ENCODE measurements around the gene GRIN2D. TPM values are rescaled to one million over a fixed set of nuclear protein-coding genes. Genes with fewer than 3 reads are reported as not detected.
"Not testable (repeated sequence)": the region's sequence is repeated elsewhere in the genome, so short reads cannot be mapped to it uniquely, and the experiment has no call there.

Gene GRIN2D
- total RNA-seq, 2 donors from 2014 or later, result 0.35 to 0.49 TPM

GRCh38 chr19:48371367-48371766 lies 22.1 kb upstream of the GRIN2D start:
- no peak for TF ChIP-seq CTCF (IDR thresholded peaks at IDR 0.05)
- DNase-seq, result no peak
- intact Hi-C loops (cut with DNase I), result loop anchor here (10.0 kb wide), 1 partner anchor 307 kb away; no protein-coding TSS in a partner anchor
- H3K9ac ChIP-seq (ENCODE audit: low read depth in 2 of 2, low read length in 2 of 2), result no peak overlapping the region
- peaks cover 3% of the 10 kb centered on the region for H3K4me1 ChIP-seq
- H3K27ac ChIP-seq, result no peak overlapping the region
- no peaks in the 10 kb centered on the region for H3K36me3 ChIP-seq
- no peaks in the 10 kb centered on the region for H3K27me3 ChIP-seq
- H3K4me3 ChIP-seq, result no peak overlapping the region
- no peaks in the 10 kb centered on the region for H3K9me3 ChIP-seq

- not testable (repeated sequence) for H3K4me3 ChIP-seq; H3K27me3 ChIP-seq; H3K27ac ChIP-seq; H3K36me3 ChIP-seq; H3K9ac ChIP-seq (ENCODE audit: low read depth in 2 of 2, low read length in 2 of 2); H3K4me1 ChIP-seq; H3K9me3 ChIP-seq; DNase-seq
- intact Hi-C loops (cut with DNase I), result loop anchor here (10.0 kb wide), 1 partner anchor 307 kb away; no protein-coding TSS in a partner anchor
Observed at GRCh38 chr19:48371771-48372170, 21.7 kb upstream of the GRIN2D start.

GRCh38 chr19:48372904-48373303 lies 20.6 kb upstream of the GRIN2D start:
- Histone ChIP-seq H3K9me3 (no peaks in the 10 kb centered on the region), H3K27me3 (no peaks in the 10 kb centered on the region), H3K9ac (ENCODE audit: low read depth in 2 of 2, low read length in 2 of 2) (no peak overlapping the region), H3K4me3 (no peak overlapping the region), H3K36me3 (no peaks in the 10 kb centered on the region), H3K27ac (no peak overlapping the region), H3K4me1 (peaks cover 3% of the 10 kb centered on the region)
- DNase-seq, result peak; percentile 70
- intact Hi-C loops (cut with DNase I), result loop anchor here (10.0 kb wide), 1 partner anchor 308 kb away; no protein-coding TSS in a partner anchor
- no peak for TF ChIP-seq CTCF (IDR thresholded peaks at IDR 0.05)

- peaks cover 3% of the 10 kb centered on the region for H3K4me1 ChIP-seq
- no peak for DNase-seq
- no peak overlapping the region for H3K4me3 ChIP-seq
- H3K9me3 ChIP-seq, result no peaks in the 10 kb centered on the region
- H3K27ac ChIP-seq, result no peak overlapping the region
- no peaks in the 10 kb centered on the region for H3K27me3 ChIP-seq
- H3K36me3 ChIP-seq, result no peaks in the 10 kb centered on the region
- no peak overlapping the region for H3K9ac ChIP-seq (ENCODE audit: low read depth in 2 of 2, low read length in 2 of 2)
- TF ChIP-seq CTCF (IDR thresholded peaks at IDR 0.05), result no peak
- intact Hi-C loops (cut with DNase I), result loop anchor here (10.0 kb wide), 1 partner anchor 309 kb away; no protein-coding TSS in a partner anchor
Observed at GRCh38 chr19:48373567-48373966, 19.9 kb upstream of the GRIN2D start.

- H3K36me3 ChIP-seq, result peaks cover under 1% of the 10 kb centered on the region
- intact Hi-C loops (cut with DNase I), result loop anchor here (10.0 kb wide), 1 partner anchor 313 kb away; no protein-coding TSS in a partner anchor
- no peak overlapping the region for H3K4me3 ChIP-seq
- no peak overlapping the region for H3K9ac ChIP-seq (ENCODE audit: low read depth in 2 of 2, low read length in 2 of 2)
- H3K27me3 ChIP-seq, result no peaks in the 10 kb centered on the region
- no peaks in the 10 kb centered on the region for H3K4me1 ChIP-seq
- no peak for TF ChIP-seq CTCF (IDR thresholded peaks at IDR 0.05)
- H3K27ac ChIP-seq, result no peak overlapping the region
- H3K9me3 ChIP-seq, result no peaks in the 10 kb centered on the region
- no peak for DNase-seq
Observed at GRCh38 chr19:48378194-48378570, 15.3 kb upstream of the GRIN2D start.

GRCh38 chr19:48379058-48379457 lies 14.4 kb upstream of the GRIN2D start:
- Histone ChIP-seq H3K4me1 (no peaks in the 10 kb centered on the region), H3K9ac (ENCODE audit: low read depth in 2 of 2, low read length in 2 of 2) (no peak overlapping the region), H3K9me3 (no peaks in the 10 kb centered on the region), H3K27ac (no peak overlapping the region), H3K27me3 (no peaks in the 10 kb centered on the region), H3K4me3 (no peak overlapping the region), H3K36me3 (peaks cover 5% of the 10 kb centered on the region)
- intact Hi-C loops (cut with DNase I), result loop anchor here (10.0 kb wide), 1 partner anchor 314 kb away; no protein-coding TSS in a partner anchor
- DNase-seq, result peak; percentile 26
- TF ChIP-seq CTCF (IDR thresholded peaks at IDR 0.05), result no peak

Data from colonic mucosa (tissue), 4 donors.